Activated CD8-positive, alpha-beta memory T cell treated with anti-CD3 and anti-CD28 coated beads, Interleukin-2, amount 50 U/mL, for 48 hours (primary cell): ENCODE results near the gene TOR1AIP1.
"Not testable (repeated sequence)": the region's sequence is repeated elsewhere in the genome, so short reads cannot be mapped to it uniquely, and the experiment has no call there.

Experiments used
- DNase-seq: peaks from one replicate; pipeline ENCODE4 v3.0.0-alpha.2; 2020

TOR1AIP1 gene

DNA sequence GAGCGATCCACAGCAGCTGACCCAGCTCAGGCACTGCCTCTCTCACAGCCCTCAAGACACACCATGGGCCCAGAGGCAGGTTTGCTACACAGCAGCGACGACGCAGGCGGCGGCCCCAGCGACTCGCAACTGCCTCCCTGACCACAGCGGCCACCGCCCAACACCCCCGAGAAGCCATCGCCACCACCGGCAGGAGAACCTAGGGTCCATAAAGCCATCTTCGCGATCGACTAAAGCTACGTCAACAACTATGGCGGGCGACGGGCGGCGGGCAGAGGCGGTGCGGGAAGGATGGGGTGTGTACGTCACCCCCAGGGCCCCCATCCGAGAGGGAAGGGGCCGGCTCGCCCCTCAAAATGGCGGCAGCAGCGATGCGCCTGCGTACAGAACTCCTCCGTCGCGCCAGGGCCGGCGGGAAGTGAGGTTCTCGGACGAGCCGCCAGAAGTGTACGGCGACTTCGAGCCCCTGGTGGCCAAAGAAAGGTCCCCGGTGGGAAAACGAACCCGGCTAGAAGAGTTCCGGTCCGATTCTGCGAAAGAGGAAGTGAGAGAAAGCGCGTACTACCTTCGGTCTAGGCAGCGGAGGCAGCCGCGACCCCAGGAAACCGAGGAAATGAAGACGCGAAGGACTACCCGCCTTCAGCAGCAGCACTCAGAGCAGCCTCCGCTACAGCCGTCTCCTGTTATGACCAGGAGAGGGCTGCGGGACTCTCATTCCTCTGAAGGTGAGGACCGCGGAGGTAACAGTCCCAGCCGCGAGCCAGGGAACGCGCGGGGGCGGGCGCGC lies at the start of gene TOR1AIP1:
TSS of gene TOR1AIP1 (plus strand) at position 33 of the 787 bp plus-strand sequence. CDS start at position 251, 218 bp downstream.
- DNase-seq, result peak; percentile 96

- DNase-seq, result not testable (repeated sequence)
Observed at GRCh38 chr1:179836686-179837445, 45.2 kb upstream of the TOR1AIP1 start.

DNA sequence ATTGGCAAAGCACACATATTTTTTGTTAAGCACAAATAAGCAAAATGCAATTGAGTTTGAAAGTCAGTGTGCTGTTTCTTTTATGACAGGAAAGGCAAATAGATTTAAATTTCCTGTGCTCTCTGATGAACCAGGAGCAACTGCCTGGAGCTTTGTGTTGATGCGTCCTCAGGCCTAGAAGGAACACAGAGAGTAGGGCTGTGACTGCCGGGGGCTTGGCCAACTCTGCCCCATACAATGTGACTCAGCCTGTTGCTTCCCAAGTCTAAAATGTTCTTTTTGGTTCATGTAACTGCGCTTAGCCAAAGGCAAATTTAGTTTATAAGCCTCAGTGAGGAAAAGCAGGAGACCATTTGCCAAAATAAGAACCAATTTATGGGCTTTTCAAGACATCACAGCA lies 42.0 kb upstream of the TOR1AIP1 start:
- no peak for DNase-seq

DNA sequence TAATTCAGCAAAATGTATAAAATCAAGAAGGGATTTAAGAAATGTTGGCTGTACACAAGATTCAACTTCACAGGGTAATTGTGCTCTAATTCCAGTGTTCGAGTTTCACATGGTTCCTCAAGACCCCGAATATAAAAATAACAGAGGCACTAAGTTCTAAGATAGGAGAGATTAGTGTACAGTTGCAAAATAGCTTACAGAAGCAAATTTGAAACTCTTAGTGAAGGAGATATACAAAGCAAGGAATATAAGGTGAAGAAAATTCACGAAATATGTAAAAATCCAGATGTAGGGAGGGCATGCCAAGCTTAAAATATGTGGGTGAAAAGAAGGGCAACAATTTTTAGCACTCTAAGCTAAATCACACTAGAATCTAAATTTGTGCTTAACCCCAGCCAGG lies 33.9 kb upstream of the TOR1AIP1 start:
- no peak for DNase-seq

- DNase-seq, result no peak
Observed at GRCh38 chr1:179853102-179853501, 29.0 kb upstream of the TOR1AIP1 start.

GRCh38 chr1:179855831-179856230 lies 26.3 kb upstream of the TOR1AIP1 start:
- not testable (repeated sequence) for DNase-seq

- DNase-seq, result no peak
Observed at GRCh38 chr1:179856296-179856695, 25.8 kb upstream of the TOR1AIP1 start.

- no peak for DNase-seq
Observed at GRCh38 chr1:179857009-179857408, 25.1 kb upstream of the TOR1AIP1 start.

GRCh38 chr1:179860652-179861051 lies 21.4 kb upstream of the TOR1AIP1 start:
- DNase-seq, result no peak

DNA sequence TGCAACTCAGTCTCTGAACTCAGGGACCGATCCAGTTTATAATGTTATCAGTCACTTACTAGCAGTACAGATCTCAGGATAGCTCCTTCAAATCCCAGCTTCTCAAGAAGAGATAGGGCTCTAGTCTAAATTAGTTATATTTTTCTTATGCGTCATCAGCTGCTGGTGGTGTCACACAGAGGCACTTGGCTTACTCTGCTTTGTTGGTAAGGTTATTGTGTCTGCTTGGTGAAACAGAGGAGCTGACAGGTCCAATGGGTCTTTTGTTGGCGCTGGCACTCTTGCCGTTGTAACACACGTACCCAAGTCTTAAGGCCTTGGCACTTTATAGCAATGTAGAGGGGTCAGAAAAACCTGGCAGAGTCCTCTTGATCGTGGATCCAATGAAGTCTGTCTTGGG lies 16.7 kb upstream of the TOR1AIP1 start:
- DNase-seq, result no peak

GRCh38 chr1:179866616-179867015 lies 15.5 kb upstream of the TOR1AIP1 start:
- DNase-seq, result no peak

DNA sequence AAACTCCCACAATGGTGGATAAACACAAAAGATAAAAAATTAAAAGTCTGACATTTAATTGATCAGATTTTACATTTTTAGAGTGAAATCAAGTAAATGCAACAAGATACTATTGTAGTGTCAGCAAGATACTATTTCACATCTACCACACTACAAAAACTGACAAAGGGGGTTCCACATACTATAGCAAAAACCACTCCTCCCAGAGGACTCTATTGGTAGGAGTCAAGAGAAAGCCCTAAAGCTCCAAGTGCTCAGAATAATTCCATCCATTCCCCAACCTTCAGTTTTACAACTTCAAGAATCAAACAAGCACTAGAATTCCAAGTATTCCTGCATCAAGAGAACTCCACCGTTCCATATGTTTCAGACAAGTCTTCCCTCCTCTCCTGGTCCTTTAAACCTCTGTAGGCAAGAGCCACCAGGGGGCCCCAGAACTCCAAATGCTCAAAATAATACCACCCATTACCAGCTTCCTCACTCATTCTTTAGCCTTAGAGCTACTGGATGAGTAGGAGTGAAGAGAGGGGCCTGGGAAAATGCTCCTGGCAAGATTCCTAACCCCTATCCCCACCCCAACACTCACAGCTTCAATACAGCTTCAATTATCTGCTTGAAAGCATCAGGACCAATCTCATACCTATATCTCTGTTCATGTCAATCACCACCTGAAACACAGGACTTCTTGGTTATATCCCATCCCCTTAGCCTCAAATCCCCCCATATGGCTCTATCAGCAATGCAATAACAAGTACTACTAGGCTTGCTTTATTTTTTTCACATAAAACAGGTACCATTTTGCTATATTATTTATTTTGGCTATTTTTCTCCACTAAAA lies 14.4 kb upstream of the TOR1AIP1 start:
- DNase-seq, result no peak

GRCh38 chr1:179870870-179871269 lies 11.2 kb upstream of the TOR1AIP1 start:
- no peak for DNase-seq

DNA sequence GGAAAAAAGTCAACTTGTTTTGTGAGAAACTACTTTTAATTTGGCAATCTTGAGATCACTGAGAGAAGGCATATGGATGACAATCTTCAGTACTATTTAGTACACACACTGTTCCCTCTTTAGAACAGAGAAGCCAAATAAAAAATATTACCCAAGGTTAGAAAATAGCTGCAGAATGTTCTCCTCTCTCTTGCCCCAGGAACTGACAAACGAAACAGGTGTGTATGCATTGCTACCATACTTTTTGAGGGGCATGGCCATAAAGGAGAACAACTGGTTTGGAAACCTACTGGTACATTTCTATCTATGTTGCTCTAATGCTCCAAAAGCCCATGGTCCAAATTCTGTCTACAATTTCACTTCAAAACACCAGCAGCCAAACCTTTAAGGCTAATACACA lies 10.1 kb upstream of the TOR1AIP1 start:
- no peak for DNase-seq

- no peak for DNase-seq
Observed at GRCh38 chr1:179872558-179872957, 9.5 kb upstream of the TOR1AIP1 start.

DNA sequence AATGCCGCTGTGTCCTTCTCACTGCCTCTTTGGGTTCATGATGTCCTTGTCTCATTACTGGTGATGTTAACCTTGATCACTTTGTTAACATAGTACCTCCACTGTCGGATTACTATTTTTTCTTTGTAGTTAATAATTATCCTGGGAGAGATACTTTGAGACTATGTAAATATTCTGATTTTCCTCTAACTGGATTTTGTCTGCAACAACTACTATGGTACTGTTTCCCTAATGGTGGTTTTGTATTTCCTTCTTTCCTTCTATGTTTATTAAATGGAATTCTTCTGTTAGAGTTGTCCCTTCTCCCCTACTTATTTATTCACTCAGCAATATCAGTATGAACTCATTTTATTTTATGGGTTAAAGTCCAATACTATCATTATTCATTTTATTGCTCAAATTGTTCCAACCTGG lies 8.6 kb upstream of the TOR1AIP1 start:
- DNase-seq, result no peak

DNA sequence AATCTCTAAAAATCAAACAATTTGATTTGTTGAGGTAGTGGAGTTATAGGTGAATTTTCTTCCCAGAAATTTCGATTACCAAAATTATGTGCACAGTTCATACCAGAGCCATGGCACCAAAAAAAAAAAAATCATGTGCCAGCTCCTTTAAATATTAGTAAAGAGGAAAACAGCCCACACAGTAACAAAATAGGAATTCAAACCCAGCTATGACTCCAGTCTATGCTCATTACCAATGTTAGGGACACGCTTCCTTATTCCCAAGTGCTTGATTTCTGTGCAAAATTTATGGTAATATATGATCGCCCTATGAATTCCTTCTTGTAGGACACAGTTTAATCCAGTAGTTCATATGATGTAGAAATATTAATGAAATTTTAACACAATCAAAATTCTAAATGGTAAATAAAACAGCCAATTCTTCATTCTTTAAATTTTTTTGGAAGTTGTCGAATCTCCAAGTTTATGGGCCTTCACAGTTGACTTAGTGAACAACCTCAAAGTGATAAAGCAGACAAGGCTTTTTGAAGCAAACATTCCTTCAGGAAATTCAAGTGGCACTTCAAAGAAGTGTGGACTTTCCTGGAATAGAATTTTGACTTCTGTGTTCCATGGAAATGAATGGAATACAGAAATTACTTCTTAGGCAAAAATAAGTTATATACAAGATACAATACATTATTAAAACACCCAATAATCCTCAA lies 6.3 kb upstream of the TOR1AIP1 start:
- no peak for DNase-seq

DNA sequence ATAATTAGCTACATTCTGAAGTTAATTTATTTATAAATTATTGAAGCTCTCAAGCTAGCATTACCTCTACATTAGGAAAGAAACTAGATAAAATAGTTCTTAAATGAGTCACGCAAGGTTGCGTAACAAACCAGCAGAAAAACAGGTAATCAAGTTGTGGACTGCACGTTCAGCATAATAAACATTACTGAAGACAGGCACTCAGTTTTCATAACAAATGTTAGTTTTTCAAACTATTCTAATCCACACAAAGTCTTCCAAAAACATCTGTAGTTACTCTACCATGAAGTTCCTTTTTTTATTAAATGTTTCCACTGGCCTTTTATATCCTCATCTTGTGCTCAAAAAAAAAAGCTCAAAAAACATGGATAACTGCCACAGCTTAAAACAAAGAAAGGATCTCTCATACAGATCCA lies 5.8 kb upstream of the TOR1AIP1 start:
- DNase-seq, result no peak

DNA sequence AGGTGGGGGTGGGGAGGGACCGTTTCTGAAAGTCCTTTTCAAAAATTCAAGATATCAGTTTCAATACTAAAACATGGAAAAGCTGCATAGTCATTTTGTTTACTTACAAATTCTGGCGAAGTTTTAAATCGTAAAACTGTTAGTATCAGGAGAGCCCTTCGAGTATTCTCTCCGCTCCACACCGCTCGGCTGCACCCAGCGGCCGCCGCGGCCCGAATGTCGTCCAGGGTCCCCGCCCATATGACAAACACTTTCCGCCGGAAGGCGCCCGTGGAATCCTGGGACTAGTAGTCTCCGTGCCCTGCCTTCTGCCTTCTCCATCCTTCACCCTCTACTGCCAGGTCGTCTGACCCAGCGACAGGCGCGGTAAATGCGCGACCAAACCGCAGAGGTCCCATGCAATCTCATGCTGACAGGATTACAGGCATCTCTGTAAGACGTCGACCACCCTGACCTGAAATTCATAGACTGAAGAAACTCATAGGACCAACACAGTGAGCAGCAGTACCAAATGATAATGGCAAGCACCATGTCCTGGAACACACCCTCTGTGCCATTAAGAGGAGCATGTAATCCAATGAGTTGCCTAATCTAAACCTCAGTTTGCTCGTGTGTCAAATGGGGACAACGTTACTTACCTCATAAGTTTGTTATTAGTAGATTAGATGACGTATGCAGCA lies 4.4 kb upstream of the TOR1AIP1 start, which contains the start of gene TOR1AIP2:
TSS of gene TOR1AIP2 (minus strand) at position 218 of the 680 bp plus-strand sequence. CDS start 25,138 bp downstream, outside the sequence.
- DNase-seq, result peak; percentile 92

- no peak for DNase-seq
Observed at GRCh38 chr1:179879797-179880196, 2.3 kb upstream of the TOR1AIP1 start.

DNA sequence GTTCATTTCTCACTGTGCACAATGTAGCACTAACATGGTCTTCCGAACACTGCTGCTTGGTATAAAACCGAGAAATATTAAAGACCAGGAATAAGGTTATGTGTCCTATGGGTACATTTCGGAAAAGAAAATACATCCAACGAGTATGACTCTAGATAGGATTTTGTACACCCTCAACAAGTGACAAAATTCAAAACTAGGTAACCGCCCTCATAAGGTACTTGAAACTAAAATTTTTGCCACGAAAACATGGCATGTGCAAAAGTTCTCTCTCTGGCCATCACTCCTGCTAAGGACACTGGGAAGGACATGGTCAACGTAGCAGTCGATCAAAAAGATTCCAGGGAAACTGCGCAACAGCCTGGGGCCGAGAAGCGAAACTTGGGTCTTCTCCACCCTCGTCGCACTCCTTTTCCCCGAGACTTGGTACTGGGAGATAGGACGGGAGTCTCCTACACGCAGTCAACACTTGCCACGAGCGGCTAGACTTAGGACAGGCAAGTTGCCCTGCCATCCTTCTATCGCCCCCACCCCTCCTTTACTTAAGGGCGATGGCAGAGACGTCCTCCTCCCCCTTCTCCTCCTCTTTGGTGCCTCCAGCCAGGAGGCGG lies 338 bp upstream of the TOR1AIP1 start:
- no peak for DNase-seq
